SH-SY5Y (cell line): ENCODE results near the gene TARP.

ENCODE experiments used
- GATA2 ChIP-seq: IDR thresholded peaks from 2 replicates; pipeline ENCODE4 v1.6.1; 2011; ENCODE audit warnings: mild to moderate bottlenecking, low read depth, low read length
- GATA3 ChIP-seq: IDR thresholded peaks from 2 replicates; pipeline ENCODE4 v1.6.1; 2011; ENCODE audit warnings: low read depth, mild to moderate bottlenecking, low read length, moderate library complexity

TARP gene

DNA sequence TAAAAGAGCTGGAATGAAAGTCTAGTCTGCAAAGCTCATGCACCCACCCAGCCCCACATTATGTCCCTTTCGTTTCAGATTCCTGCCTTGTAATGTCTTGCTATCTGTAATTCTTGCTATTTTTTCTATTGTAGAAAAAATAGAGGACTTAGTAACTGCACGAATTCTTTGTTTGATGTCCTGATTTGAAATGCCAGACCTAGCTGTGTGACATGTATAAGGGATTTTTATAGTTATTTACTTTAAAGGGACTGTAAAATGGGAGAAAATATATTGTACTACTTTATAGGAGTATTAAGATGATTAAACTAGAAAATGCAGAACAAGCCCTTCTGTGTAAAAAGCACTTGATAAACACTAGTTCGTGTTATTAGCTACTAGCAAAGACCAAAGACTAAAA lies 32.4 kb downstream of the TARP start:
- TF ChIP-seq GATA2 (no peak), GATA3 (no peak)

DNA sequence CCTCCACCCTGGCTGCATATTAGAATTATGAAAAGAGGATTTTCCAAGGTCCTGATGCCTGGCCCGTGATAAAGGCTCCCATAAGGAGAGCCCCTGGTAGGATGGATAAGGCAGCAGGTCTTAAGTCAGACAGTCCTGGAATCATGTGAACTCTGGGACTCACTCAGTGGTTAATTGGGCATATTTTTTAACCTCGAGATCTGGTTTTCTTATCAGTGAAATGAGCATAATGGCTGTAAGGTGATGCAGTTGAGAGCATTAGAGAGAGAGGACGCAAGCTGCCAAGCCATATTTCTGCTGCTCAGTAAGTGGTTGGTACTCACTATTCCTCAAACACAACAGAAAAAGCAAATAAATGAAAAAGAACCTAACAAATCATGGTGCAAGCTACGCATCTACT lies 37.8 kb downstream of the TARP start:
- TF ChIP-seq GATA2 (peak; percentile 46), GATA3 (no peak)

DNA sequence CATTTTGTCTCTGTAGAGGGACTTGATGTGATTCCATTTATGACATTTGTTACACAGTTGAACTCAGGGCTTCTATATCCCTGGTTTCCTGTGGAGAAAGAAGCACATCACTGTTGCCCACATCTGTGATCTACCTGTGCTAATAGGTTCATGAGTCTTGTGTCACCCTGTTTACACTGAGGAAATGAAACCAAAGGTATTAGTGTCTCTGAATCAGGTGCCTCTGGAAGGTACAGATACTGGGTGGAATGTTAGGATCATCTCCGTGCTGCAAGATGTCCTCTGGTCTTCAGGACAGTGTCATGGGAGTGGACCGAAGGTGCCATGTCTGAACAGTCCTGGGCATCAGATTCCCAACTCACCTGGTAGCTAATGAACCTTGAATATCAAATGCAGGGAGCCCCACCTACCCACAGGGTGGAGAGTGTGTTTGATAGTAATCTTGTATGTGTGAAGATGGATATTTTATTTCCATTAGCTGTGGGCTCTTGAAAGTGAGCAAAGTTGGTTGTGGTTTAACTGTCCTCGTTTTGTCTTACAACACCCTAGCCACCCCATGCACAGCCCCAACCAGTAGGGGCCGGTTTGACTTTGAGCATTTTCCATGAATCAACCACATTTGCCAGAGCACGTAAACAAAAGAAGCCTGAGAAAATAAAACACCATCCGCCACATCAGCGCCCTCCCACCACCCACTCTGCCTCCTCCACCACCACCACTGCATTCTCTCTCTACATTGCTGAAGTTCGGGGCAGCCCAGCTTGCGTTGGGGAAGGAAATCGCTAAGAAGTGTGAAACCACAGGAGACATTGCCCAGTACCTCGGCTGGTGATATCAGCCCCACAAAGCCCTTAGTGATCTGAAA lies 40.7 kb downstream of the TARP start:
- no peak for TF ChIP-seq GATA3
- TF ChIP-seq GATA2, result no peak

DNA sequence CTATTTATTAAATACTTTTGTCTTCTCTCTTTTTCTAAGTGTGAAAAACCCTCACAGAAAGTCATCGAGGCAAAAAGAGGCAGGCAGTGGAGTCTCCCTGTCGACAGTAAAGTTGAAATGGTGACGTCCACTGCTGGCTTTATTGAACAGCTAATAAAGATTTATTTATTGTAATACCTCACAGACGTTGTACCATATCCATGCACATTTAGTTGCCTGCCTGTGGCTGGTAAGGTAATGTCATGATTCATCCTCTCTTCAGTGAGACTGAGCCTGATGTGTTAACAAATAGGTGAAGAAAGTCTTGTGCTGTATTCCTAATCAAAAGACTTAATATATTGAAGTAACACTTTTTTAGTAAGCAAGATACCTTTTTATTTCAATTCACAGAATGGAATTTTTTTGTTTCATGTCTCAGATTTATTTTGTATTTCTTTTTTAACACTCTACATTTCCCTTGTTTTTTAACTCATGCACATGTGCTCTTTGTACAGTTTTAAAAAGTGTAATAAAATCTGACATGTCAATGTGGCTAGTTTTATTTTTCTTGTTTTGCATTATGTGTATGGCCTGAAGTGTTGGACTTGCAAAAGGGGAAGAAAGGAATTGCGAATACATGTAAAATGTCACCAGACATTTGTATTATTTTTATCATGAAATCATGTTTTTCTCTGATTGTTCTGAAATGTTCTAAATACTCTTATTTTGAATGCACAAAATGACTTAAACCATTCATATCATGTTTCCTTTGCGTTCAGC lies 43.4 kb downstream of the TARP start:
- TF ChIP-seq GATA3 (no peak), GATA2 (no peak)

DNA sequence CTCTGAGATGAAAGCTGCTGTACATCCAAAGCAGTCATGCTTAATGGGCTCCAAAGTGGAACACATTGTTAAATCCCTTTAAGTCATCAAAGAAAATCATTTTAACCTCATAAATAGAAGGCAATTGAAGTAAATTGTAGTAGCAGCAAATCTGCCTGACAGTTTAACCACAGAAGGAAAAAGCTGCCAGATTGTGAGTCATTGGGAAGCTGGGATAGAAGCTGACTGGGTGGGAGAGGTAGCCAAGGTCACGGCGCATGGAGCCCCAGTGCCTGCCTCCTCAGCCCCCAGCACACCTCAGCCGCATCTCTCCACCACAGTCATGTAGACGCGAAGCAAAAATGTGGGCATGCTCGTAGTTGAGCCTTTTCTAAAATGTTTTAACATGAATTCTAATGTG lies 44.0 kb downstream of the TARP start:
- TF ChIP-seq GATA2 (no peak), GATA3 (no peak)

DNA sequence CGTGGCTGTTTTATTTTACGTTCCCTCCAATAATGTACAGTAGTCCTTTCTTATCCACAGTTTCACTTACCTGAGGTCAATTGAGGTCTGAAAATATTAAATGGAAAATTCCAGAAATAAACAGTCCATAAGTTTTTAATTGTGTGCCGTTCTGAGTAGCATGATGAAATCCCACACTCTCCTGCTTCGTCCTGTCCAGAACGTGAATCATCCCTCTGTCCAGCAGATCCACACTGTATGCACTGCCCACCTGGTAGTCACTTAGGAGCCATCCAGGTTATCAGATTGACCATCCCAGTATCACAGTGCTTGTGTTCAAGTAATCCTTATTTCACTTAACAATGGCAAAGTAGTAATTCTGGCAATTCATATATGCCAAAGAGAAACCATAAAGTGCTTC lies 49.0 kb downstream of the TARP start:
- no peak for TF ChIP-seq GATA2
- no peak for TF ChIP-seq GATA3

DNA sequence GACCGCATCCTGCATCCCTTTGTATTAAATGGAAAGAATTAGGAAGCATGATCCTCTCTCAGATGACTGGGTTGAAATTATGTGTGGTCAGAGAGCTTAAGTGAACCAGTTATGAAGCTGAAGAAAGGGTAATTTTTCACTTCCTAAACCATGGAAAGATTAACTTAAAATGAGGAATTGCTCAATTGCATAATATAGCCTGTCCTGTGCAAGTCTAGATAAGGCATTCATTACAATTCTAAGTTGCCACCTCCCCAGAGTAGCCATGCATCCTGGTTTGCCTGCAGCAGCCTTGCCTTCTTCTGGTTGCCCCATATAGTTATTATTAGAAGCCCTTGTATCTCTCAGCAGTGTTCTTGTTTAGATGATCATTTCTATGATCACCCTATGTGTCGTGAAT lies 50.1 kb downstream of the TARP start:
- no peak for TF ChIP-seq GATA3
- TF ChIP-seq GATA2, result no peak

DNA sequence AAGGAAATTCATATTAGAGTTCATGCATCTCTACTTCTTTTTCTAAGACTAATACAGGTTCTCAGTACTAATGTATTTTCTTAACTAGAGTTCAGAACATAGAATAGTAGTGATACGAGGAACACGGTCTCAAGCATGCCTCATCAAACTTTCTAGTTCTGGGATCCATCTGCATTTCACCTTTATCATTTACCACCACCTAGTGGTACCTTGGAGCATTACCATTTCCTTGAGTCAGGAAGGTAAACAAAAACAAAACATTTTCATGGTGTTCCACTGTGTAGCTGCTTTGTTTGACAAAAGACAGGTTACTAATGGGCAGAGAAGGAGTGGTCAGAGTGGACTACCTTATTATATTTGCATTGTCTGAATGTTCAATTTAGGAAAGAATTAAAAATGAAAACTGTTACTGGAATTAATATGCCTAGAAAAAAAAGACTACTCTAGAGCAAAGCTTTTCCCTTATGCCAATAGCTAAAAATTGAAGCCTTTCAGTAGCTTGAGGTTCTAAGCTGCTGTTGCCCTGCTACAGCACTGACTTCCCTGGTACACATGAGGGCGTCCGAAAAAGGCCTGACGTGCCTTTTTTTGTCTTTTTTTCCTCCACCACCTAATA lies 50.8 kb downstream of the TARP start:
- TF ChIP-seq GATA3, result no peak

DNA sequence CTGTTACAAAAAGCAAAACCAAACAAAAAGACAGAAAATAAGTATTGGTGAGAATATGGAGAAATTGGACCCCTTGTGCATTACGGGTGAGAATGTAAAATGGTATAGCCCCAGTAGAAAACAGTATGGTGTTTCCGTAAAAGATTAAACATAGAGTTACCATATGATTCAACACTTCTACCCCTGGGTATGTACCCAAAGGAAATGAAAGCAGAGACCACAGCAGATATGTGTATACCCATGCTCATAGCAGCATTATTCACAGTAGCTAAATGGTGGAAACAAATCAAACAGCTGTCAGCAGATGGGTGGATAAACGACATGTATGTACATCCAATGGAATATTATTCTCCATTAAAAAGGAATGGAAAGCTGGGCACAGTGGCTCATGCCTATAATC lies 53.0 kb downstream of the TARP start:
- TF ChIP-seq GATA3 (no peak), GATA2 (no peak)

DNA sequence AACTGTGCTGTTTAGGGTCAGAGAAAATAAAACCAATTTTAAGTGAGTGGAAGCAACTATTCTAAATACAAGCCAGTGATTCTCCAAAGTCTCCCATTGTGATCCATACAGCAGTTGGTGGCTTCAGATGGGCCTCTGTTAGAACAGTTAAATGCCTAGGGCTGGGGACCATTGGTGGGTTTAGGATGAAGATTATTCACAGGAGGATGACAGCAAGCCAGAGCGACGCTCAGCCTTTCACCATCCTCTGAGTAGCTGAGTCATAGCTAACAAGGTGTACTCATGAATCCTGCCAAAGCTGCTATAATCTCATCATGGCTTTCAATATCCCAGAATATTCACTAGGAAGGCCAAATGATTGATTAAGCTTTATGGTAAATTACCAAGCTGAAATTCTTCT lies 55.8 kb downstream of the TARP start:
- TF ChIP-seq GATA3, result no peak
- no peak for TF ChIP-seq GATA2

DNA sequence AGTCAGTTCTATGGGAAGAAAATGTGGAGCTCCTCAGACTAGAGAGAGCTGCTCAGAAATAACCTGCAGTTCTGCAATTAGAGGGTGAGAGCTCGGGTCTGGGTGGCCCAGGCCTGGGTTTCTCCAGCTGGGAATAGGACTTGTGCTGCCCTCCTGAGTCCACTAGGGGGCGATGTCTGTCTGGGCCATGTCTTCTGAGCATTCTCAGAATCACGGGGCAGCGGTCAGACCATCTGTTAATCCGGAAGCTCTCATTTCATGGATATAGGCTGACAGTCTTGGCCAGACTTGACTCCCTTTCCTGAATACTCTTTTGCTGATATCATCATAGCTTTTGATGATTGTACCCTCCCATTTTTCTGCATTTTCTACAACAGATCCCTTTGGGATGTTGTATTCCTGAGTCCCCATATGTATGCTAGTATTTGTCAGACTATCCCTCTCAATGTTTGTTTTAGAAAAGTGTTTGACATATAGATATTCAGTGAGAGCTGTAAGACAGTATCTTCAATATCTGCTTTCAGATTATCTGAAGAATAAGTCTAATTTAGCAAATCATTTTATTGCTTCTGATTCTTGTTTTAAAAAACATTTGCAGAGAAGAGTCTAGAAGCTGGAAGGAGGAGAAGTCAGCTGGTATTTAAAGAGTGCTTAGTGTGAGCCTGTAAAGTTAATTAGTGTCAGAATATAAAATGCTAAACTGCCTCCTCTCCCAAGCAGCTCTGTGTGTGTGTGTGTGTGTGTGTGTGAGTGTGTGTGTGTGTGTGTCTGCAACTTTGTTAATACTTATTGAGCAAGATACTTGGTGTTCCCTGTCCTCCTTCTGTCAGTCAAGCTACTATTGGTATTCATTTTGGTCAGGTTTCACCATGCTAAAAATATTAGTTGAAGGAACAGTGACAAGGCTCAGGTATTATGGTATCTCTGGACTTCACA lies 57.4 kb downstream of the TARP start:
- TF ChIP-seq GATA3 (no peak), GATA2 (no peak)

DNA sequence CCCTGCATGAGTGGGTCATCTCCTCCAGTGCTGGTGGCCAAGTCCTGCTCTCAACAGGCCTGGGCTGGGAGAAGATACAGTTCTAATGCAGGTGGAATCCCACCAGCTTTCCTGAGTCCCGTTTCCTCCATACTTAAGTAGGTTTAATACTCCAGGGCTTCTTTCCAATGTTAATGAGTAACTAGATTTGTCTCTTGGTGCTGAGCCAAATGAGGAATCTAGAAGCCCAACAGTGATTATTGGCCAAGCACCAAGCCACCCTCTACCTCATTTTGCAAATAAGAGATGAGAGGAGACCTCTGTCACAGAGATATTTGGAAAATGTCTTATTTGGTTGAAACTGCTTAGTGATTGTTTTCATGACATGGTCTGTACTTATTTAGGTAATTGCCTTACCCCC lies 58.3 kb downstream of the TARP start:
- no peak for TF ChIP-seq GATA3
- no peak for TF ChIP-seq GATA2

DNA sequence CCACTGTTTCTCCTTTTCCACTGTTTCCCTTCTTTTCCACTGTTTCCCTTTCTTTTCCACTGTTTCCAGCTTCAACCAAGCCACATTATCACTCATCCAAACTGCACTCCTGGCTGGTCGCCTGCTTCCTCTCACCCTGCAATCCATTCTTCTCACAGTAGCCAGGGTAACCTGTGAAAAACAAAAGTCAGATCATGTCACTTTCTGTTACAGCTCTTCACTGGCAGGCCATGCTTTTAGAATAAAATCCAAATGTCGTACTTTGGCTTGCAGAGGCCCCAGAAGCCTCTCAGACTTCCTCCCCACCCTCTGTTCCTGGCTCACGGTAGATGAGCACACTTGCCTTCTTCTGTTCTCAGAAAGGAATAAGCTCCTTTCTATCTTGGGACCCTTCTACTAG lies 61.5 kb downstream of the TARP start:
- TF ChIP-seq GATA3 (no peak), GATA2 (no peak)

DNA sequence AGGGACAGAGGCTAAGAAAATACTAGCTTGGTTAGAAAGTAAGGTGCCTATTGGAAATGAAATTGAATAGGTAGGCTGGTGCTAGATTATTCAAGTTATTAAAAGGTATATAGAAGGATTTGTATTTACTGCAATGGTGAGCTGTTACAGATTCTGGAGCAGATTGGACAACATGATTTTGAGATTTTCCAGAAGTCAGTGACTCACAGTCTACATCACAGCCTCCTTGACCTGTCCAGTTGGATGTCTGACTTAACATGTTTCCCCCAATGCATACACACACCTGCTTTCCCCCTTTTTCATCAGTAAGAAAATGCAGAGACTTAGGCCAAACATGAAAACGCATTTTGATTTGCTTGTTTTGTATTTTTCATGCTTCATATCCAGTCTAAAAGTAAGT lies 62.0 kb downstream of the TARP start:
- TF ChIP-seq GATA2 (no peak), GATA3 (no peak)
